PFSK-1 (cell line): ENCODE measurements around the gene GTF2A1.

ENCODE experiments used
- POLR2AphosphoS5 ChIP-seq: IDR thresholded peaks from 2 replicates; pipeline ENCODE4 v1.6.1; 2012; ENCODE audit warnings: low read depth, mild to moderate bottlenecking, control low read depth, low read length, moderate library complexity
- TAF1 ChIP-seq: IDR thresholded peaks from 2 replicates; pipeline ENCODE4 v1.6.1; 2012; ENCODE audit warnings: low read length, control low read depth, borderline replicate concordance; ENCODE audit not compliant: insufficient read depth

- TF ChIP-seq POLR2AphosphoS5 (no peak), TAF1 (no peak)
Measured at GRCh38 chr14:81222126-81222525, 1.4 kb upstream of the GTF2A1 start.
